NCI-H1417 treated with DMSO at 0.1 percent for 48 hours (cell line): ENCODE measurements around the gene RNU7-1.
A peak's percentile ranks its signal among the peaks of the same experiment; 100 is the strongest.

Source experiments
- DNase-seq: peaks from one replicate; lab custom pipeline; 2025; lab: John Stamatoyannopoulos, UW

RNU7-1 gene

GRCh38 chr12:6953442-6954315, 10.1 kb downstream of the RNU7-1 start:
- no peak for DNase-seq

- DNase-seq, result no peak
Measured at GRCh38 chr12:6954316-6955107, 10.9 kb downstream of the RNU7-1 start.

- no peak for DNase-seq
Measured at GRCh38 chr12:6955108-6956020, 11.7 kb downstream of the RNU7-1 start.

- no peak for DNase-seq
Measured at GRCh38 chr12:6956021-6956727, 12.6 kb downstream of the RNU7-1 start.

- no peak for DNase-seq
Measured at GRCh38 chr12:6957151-6957701, 13.6 kb downstream of the RNU7-1 start.

GRCh38 chr12:6957741-6958608, 14.4 kb downstream of the RNU7-1 start:
- DNase-seq, result no peak

GRCh38 chr12:6958609-6959057, 15.0 kb downstream of the RNU7-1 start:
- DNase-seq, result no peak

- DNase-seq, result no peak
Measured at GRCh38 chr12:6959058-6959804, 15.6 kb downstream of the RNU7-1 start.

GRCh38 chr12:6959805-6960592, 16.4 kb downstream of the RNU7-1 start:
- no peak for DNase-seq

- DNase-seq, result no peak
Measured at GRCh38 chr12:6960593-6961277, 17.1 kb downstream of the RNU7-1 start.

GRCh38 chr12:6961278-6961694, 17.7 kb downstream of the RNU7-1 start:
- DNase-seq, result no peak

- no peak for DNase-seq
Measured at GRCh38 chr12:6961695-6962284, 18.2 kb downstream of the RNU7-1 start.

- peak; percentile 63 for DNase-seq
Measured at GRCh38 chr12:6962285-6963015, 18.8 kb downstream of the RNU7-1 start.

GRCh38 chr12:6963016-6963731, 19.6 kb downstream of the RNU7-1 start:
- DNase-seq, result peak; percentile 23

- no peak for DNase-seq
Measured at GRCh38 chr12:6963791-6964413, 20.3 kb downstream of the RNU7-1 start.

- no peak for DNase-seq
Measured at GRCh38 chr12:6964605-6965025, 21.0 kb downstream of the RNU7-1 start.
